ENCODE measurements around the gene LKAAEAR1. TPM values are rescaled to one million over a fixed set of nuclear protein-coding genes. Genes with fewer than 3 reads are reported as not detected.

LKAAEAR1 gene
- total and polyA plus RNA-seq, 2 of the 13 experiments (the other 11 are each of a cell fraction or from before 2014, with no cell fraction given), result not detected

- TF ChIP-seq SAFB2 (CRISPR knock-in tag; IDR thresholded peaks at IDR 0.05; ENCODE audit: borderline replicate concordance, low read depth) (no peak), IKZF5 (CRISPR knock-in tag; IDR thresholded peaks at IDR 0.05) (peak; percentile 62; the same call in 1 of the 2 replicates), ZSCAN22 (CRISPR knock-in tag; IDR thresholded peaks at IDR 0.05) (0 out of 2 replicates have a peak, but pooled peaks have one; percentile 58), E2F5 (CRISPR knock-in tag; conservative IDR thresholded peaks at IDR 0.05) (peak; percentile 33; the same call in 1 of the 2 replicates), ZNF780A (CRISPR knock-in tag; IDR thresholded peaks at IDR 0.05) (peak; percentile 31; the same call in 1 of the 2 replicates), HCFC1 (IDR thresholded peaks at IDR 0.05; ENCODE audit: low read depth, low read length) (no peak), CREB1 (IDR thresholded peaks at IDR 0.05) (no peak), CREB1 (CRISPR knock-in tag; IDR thresholded peaks at IDR 0.05) (no peak), ZNF770 (CRISPR knock-in tag; IDR thresholded peaks at IDR 0.05) (no peak), SRSF4 (IDR thresholded peaks at IDR 0.05; ENCODE audit: low read depth, low read length, poor library complexity, severe bottlenecking) (no peak), ZBTB34 (CRISPR knock-in tag; IDR thresholded peaks at IDR 0.05) (peak; percentile 90; the same call in 1 of the 2 replicates), TARDBP (CRISPR knock-in tag; IDR thresholded peaks at IDR 0.05) (peak; percentile 78; the same call in 1 of the 2 replicates), ZZZ3 (CRISPR knock-in tag; IDR thresholded peaks at IDR 0.05; ENCODE audit: borderline replicate concordance) (no peak), MEIS2 (CRISPR knock-in tag; IDR thresholded peaks at IDR 0.05) (peak; percentile 19; the same call in 1 of the 2 replicates), FUBP1 (CRISPR knock-in tag; IDR thresholded peaks at IDR 0.05; ENCODE audit: borderline replicate concordance) (no peak), ZFP37 (CRISPR knock-in tag; IDR thresholded peaks at IDR 0.05; ENCODE audit: borderline replicate concordance) (peak; percentile 85; the same call in 1 of the 2 replicates), KDM3A (CRISPR knock-in tag; IDR thresholded peaks at IDR 0.05; ENCODE audit: low read depth) (no peak)
Observed at GRCh38 chr20:64041040-64041780, 43.0 kb downstream of the LKAAEAR1 start (continued).

Measured in HepG2 (cell line).